ENCODE measurements around the gene LAMTOR2. TPM values are rescaled to one million over a fixed set of nuclear protein-coding genes. Genes with fewer than 3 reads are reported as not detected.

LAMTOR2 gene
- total and polyA plus RNA-seq, 10 of the 15 experiments (the other 5 are each of a cell fraction or from before 2014, with no cell fraction given), result 71.9 to 264 (median 97.0) TPM

DNA sequence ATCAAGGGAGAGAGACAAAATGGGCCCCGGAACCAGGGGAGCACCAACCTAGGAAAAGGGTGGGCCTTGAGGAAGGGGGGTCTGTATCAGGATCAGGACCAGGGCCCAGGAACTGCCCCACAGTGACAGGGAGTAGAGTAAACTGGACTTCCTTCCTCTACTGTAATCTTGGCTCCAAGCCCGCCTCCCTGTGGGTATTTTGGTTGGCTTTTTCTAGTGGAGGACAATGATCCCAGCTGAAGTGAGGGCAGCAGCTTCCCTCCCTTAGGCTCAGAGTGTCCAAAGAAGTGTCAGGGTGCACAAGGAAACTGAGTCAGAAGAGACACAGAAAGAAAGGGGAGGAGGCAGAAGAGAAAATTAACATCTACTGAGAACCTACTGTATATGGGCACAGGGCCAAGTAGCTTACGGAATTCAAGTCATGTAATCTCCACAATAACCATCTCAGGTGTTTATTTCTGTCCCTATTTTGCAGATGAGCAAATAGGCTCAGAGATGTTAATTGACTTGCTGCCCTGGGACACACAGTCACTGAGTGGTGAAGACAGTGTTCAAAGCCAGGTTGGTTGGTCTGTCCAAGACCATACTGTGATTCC, 5.8 kb upstream of the LAMTOR2 start:
- WGBS (ENCODE audit: insufficient coverage, insufficient replicate concordance, low lambda C conversion rate, missing lambda C conversion rate), result 98% methylated on average over 3 of the region's 3 CpGs
- H3K9me3 ChIP-seq (replicated peaks; ENCODE audit: control insufficient read depth, insufficient read depth, low read length), result no peaks in the 10 kb centered on the region
- no TSS peak for BruUV-seq (replicated peaks)
- intact Hi-C loops (cut with micrococcal nuclease; ENCODE audit: unreplicated experiment), result no loop called here
- ChIA-PET SMC1A (ENCODE audit: uncharacterized antibody, unreplicated experiment) (interaction anchor here (1.2 kb wide), 1 partner anchor 16 kb away, joined by 4 read pairs; no protein-coding TSS in a partner anchor), POLR2A (no interaction called here), CTCF (interaction anchor here (0.8 kb wide), 1 partner anchor 17 kb away, joined by 4 read pairs; no protein-coding TSS in a partner anchor), RAD21 (ENCODE audit: unreplicated experiment) (no interaction called here)
- no peak for FAIRE-seq
- no peak overlapping the region for H2AFZ ChIP-seq (ENCODE audit: control insufficient read depth, low read depth, low read length)
- peaks cover 9% of the 10 kb centered on the region for H3K79me2 ChIP-seq (ENCODE audit: control insufficient read depth, insufficient read depth, low read length)
- in situ Hi-C loops (cut with MboI), result no loop called here
- H3K4me1 ChIP-seq (ENCODE audit: control insufficient read depth, insufficient read depth, low read length), result no peaks in the 10 kb centered on the region; the same call in 1 of the 2 replicates
- H3K27me3 ChIP-seq (replicated peaks in 1 of 2; ENCODE audit: control insufficient read depth in 2 of 2, insufficient read depth in 2 of 2, low read length in 1 of 2), result no peaks in the 10 kb centered on the region
- no peaks in the 10 kb centered on the region for H4K20me1 ChIP-seq (ENCODE audit: control insufficient read depth, insufficient read depth)
- DNase-seq (ENCODE audit: low read depth, low spot score), result no peak
- H3K4me2 ChIP-seq (ENCODE audit: control insufficient read depth, insufficient read depth), result no peak overlapping the region
- peaks cover 0 to 2% of the 10 kb centered on the region in 2 experiments; a peak in 3 of 4 replicates for H3K36me3 ChIP-seq (ENCODE audit: control insufficient read depth in 2 of 2, insufficient read depth in 2 of 2, low read length in 1 of 2)
- H3K9ac ChIP-seq (ENCODE audit: control insufficient read depth, insufficient read depth, low read length), result no peak overlapping the region
- H3K4me3 ChIP-seq, result no peak overlapping the region
- ATAC-seq, result no peak
- no peak overlapping the region for H3K27ac ChIP-seq (ENCODE audit: control insufficient read depth, insufficient read depth)
- TF ChIP-seq CBX3 (IDR thresholded peaks at IDR 0.05; ENCODE audit: borderline replicate concordance, low read depth) (no peak), SMC3 (IDR thresholded peaks at IDR 0.05; ENCODE audit: borderline replicate concordance, low read length) (no peak), NFIC (IDR thresholded peaks at IDR 0.05; ENCODE audit: low read depth, low read length) (no peak), YBX1 (IDR thresholded peaks at IDR 0.05) (no peak), CUX1 (IDR thresholded peaks at IDR 0.05; ENCODE audit: insufficient replicate concordance, low read depth, low read length) (no peak), MTA3 (IDR thresholded peaks at IDR 0.05; ENCODE audit: borderline replicate concordance, low read length) (no peak), MLLT1 (IDR thresholded peaks at IDR 0.05) (no peak), ZBTB40 (IDR thresholded peaks at IDR 0.05; ENCODE audit: borderline replicate concordance) (no peak), ETV6 (conservative IDR thresholded peaks at IDR 0.05 in 1 of 2, IDR thresholded peaks at IDR 0.05 in 1 of 2; ENCODE audit: borderline replicate concordance in 1 of 2, low read depth in 1 of 2) (no peak), POU2F2 (IDR thresholded peaks at IDR 0.05; ENCODE audit: borderline replicate concordance, low read depth, low read length) (no peak), RCOR1 (conservative IDR thresholded peaks at IDR 0.05; ENCODE audit: low read depth, low read length) (no peak), ESRRA (IDR thresholded peaks at IDR 0.05; ENCODE audit: low read length) (no peak), KAT2A (conservative IDR thresholded peaks at IDR 0.05; ENCODE audit: control insufficient read depth, low read depth, low read length) (no peak)

All from GM12878 (cell line).